Measurements from ENCODE around the gene TWIST1. TPM values are rescaled to one million over a fixed set of nuclear protein-coding genes. Genes with fewer than 3 reads are reported as not detected.

The TWIST1 gene
- polyA plus RNA-seq, 1 of the 3 experiments (the other 2 are of a cell fraction), result 170 TPM

DNA sequence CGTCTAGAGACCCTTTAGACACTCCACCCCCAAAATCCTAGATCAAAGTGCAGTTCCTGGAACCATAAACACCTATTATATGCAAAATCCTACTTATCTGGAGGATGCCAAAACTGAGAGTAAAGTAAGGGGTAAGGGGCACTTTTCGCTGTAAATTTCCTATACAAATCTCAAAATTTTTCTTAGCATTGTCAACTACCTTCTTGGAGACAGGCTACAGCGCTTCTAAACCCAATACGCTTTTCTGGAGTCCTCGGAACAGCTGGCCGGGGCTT lies 10.4 kb downstream of the TWIST1 start:
- peak overlapping the region; percentile 92 to 100 for H3K4me3 ChIP-seq (ENCODE audit: low read depth in 2 of 2, low read length in 1 of 2)
- H3F3A ChIP-seq (replicated peaks; ENCODE audit: insufficient read depth), result peaks cover 37% of the 10 kb centered on the region
- H3K4me2 ChIP-seq, result peak overlapping the region; percentile 88
- peak overlapping the region; percentile 96 to 100 for H3K27ac ChIP-seq (ENCODE audit: low read depth in 2 of 2, low read length in 1 of 2)
- DNase-seq, result no peak
- TF ChIP-seq GABPA (IDR thresholded peaks at IDR 0.05; ENCODE audit: low read depth), result no peak
- H4K20me1 ChIP-seq (ENCODE audit: insufficient read depth), result no peaks in the 10 kb centered on the region
- WGBS (ENCODE audit: low lambda C conversion rate), result 13% methylated on average over 6 of the region's 6 CpGs
- peaks cover 6 to 52% of the 10 kb centered on the region in 2 experiments for H3K36me3 ChIP-seq (replicated peaks in 1 of 2; ENCODE audit: control insufficient read depth in 1 of 2, insufficient read depth in 2 of 2, low read length in 1 of 2)
- peaks cover 23 to 84% of the 10 kb centered on the region in 2 experiments; a peak in 3 of 4 replicates for H3K4me1 ChIP-seq (ENCODE audit: control insufficient read depth in 1 of 2, insufficient read depth in 2 of 2, low read depth in 1 of 2, low read length in 1 of 2)
- CTCF ChIA-PET, result interaction anchor here (0.8 to 7.5 kb wide), 10 partner anchors 10 to 755 kb away, joined by 3 to 92 read pairs (median 5); partner anchors contain the start of gene TWIST1
- H3K9ac ChIP-seq, result peak overlapping the region; percentile 95
- no peaks in the 10 kb centered on the region for H3K9me2 ChIP-seq
- H2AFZ ChIP-seq (ENCODE audit: low read depth), result peak overlapping the region; percentile 54; the same call in 1 of the 2 replicates
- POLR2A ChIA-PET, result interaction anchor here (0.7 to 7.2 kb wide), 19 partner anchors 10 to 755 kb away, joined by 3 to 151 read pairs (median 7); partner anchors contain the start of genes HDAC9 and TWIST1
- no peaks in the 10 kb centered on the region for H3K9me3 ChIP-seq
- H3K27me3 ChIP-seq (ENCODE audit: insufficient read depth), result no peaks in the 10 kb centered on the region
- H3K79me2 ChIP-seq (ENCODE audit: insufficient read depth), result peaks cover 100% of the 10 kb centered on the region

DNA sequence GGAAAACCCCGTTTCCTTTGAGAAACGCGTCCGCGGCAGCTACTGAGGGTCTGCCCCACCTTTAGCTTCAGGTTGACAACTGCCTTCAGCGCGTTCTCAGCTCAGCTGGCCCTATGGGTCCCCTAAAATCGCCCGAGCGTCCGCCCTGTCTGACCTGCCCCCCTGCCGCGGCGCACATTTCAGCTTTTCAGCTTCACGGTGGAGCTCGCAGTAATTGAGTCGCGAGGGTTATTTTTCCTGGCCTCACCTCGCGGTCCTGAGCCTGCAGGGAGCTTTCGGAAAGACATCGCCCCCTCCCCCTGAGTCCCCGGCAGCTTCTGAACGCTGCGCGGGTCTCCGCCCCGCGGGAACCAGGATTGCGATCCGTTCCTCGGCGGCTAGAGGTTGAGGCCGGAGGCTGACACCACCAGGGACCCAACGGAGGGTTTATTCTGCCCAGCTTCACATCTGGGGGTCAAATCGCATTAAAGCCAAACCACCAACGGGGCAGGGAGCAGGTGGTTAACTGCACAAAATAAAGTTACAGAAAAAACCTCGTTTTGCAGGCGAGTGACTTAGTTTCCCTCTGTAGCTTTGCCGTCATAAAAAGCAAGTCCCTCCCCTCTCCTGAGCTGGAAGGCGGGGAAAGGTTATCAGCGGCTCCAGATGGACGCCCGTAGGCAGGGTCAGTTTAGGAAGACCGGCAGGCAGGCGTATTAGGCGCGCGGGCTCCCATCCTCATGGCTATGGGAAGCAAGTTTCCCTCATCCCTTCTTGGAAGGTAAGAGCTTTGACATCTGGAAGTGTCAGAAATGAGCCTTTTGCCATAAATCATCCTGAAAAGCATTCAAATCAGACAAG lies 11.0 kb downstream of the TWIST1 start:
- peak overlapping the region; percentile 54; the same call in 1 of the 2 replicates for H2AFZ ChIP-seq (ENCODE audit: low read depth)
- POLR2A ChIA-PET, result interaction anchor here (0.6 to 7.2 kb wide), 23 partner anchors 9 to 613 kb away, joined by 3 to 151 read pairs (median 6); partner anchors contain the start of genes HDAC9 and TWIST1
- H3K27me3 ChIP-seq (ENCODE audit: insufficient read depth), result no peaks in the 10 kb centered on the region
- 8% methylated on average over 48 of the region's 49 CpGs for WGBS (ENCODE audit: low lambda C conversion rate)
- peak overlapping the region; percentile 92 to 100 for H3K4me3 ChIP-seq (ENCODE audit: low read depth in 2 of 2, low read length in 1 of 2)
- H3F3A ChIP-seq (replicated peaks; ENCODE audit: insufficient read depth), result peaks cover 42% of the 10 kb centered on the region
- no peaks in the 10 kb centered on the region for H3K9me2 ChIP-seq
- no peaks in the 10 kb centered on the region for H4K20me1 ChIP-seq (ENCODE audit: insufficient read depth)
- peaks cover 100% of the 10 kb centered on the region for H3K79me2 ChIP-seq (ENCODE audit: insufficient read depth)
- peaks cover 6 to 51% of the 10 kb centered on the region in 2 experiments for H3K36me3 ChIP-seq (replicated peaks in 1 of 2; ENCODE audit: control insufficient read depth in 1 of 2, insufficient read depth in 2 of 2, low read length in 1 of 2)
- peak; percentile 71 for DNase-seq
- CTCF ChIA-PET, result interaction anchor here (0.5 to 7.5 kb wide), 15 partner anchors 9 to 754 kb away, joined by 3 to 92 read pairs (median 4); partner anchors contain the start of gene TWIST1
- H3K27ac ChIP-seq (ENCODE audit: low read depth in 2 of 2, low read length in 1 of 2), result peak overlapping the region; percentile 96 to 100
- H3K9me3 ChIP-seq, result no peaks in the 10 kb centered on the region
- H3K4me2 ChIP-seq, result peak overlapping the region; percentile 88
- H3K9ac ChIP-seq, result peak overlapping the region; percentile 95
- H3K4me1 ChIP-seq (ENCODE audit: control insufficient read depth in 1 of 2, insufficient read depth in 2 of 2, low read depth in 1 of 2, low read length in 1 of 2), result peaks cover 23 to 90% of the 10 kb centered on the region in 2 experiments; a peak in 3 of 4 replicates
- 0 out of 2 replicates have a peak, but pooled peaks have one; percentile 18 for TF ChIP-seq FOXM1 (IDR thresholded peaks at IDR 0.05; ENCODE audit: low read depth)
- TF ChIP-seq MAX (IDR thresholded peaks at IDR 0.05; ENCODE audit: low read depth), result peak; percentile 9; the same call in 1 of the 2 replicates
- TF ChIP-seq TAF1 (IDR thresholded peaks at IDR 0.05; ENCODE audit: borderline replicate concordance, low read depth, low read length), result peak; percentile 48; the same call in 1 of the 2 replicates
- TF ChIP-seq ELF1 (IDR thresholded peaks at IDR 0.05), result no peak
- TF ChIP-seq GABPA (IDR thresholded peaks at IDR 0.05; ENCODE audit: low read depth), result no peak
- TF ChIP-seq MEF2A (IDR thresholded peaks at IDR 0.05; ENCODE audit: borderline replicate concordance, low read depth), result no peak
- TF ChIP-seq FOXJ3 (CRISPR knock-in tag; IDR thresholded peaks at IDR 0.05), result peak; percentile 41; the same call in 1 of the 2 replicates
- no peak for TF ChIP-seq ZBTB33 (IDR thresholded peaks at IDR 0.05; ENCODE audit: borderline replicate concordance, low read depth)
- TF ChIP-seq RFX5 (IDR thresholded peaks at IDR 0.05; ENCODE audit: low read length), result no peak
- no peak; the same call in 1 of the 2 replicates for TF ChIP-seq POLR2AphosphoS5 (IDR thresholded peaks at IDR 0.05; ENCODE audit: low read depth, low read length)
- TF ChIP-seq EP300 (IDR thresholded peaks at IDR 0.05; ENCODE audit: borderline replicate concordance in 1 of 2, low read depth in 1 of 2, low read length in 1 of 2), result no peak; a peak in 2 of 4 replicates
- 0 out of 2 replicates have a peak, but pooled peaks have one; percentile 5 for TF ChIP-seq CTCF (IDR thresholded peaks at IDR 0.05)
- TF ChIP-seq, protein P1, sequence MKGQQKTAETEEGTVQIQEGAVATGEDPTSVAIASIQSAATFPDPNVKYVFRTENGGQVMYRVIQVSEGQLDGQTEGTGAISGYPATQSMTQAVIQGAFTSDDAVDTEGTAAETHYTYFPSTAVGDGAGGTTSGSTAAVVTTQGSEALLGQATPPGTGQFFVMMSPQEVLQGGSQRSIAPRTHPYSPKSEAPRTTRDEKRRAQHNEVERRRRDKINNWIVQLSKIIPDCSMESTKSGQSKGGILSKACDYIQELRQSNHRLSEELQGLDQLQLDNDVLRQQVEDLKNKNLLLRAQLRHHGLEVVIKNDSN (IDR thresholded peaks at IDR 0.05; ENCODE audit: borderline replicate concordance, low read depth), result no peak
- TF ChIP-seq SMC3 (IDR thresholded peaks at IDR 0.05; ENCODE audit: low read depth, low read length), result no peak
- TF ChIP-seq, protein P2, sequence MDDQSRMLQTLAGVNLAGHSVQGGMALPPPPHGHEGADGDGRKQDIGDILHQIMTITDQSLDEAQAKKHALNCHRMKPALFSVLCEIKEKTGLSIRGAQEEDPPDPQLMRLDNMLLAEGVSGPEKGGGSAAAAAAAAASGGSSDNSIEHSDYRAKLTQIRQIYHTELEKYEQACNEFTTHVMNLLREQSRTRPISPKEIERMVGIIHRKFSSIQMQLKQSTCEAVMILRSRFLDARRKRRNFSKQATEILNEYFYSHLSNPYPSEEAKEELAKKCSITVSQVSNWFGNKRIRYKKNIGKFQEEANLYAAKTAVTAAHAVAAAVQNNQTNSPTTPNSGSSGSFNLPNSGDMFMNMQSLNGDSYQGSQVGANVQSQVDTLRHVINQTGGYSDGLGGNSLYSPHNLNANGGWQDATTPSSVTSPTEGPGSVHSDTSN (IDR thresholded peaks at IDR 0.05), result peak; percentile 82
- TF ChIP-seq TCF12 (IDR thresholded peaks at IDR 0.05), result peak; percentile 3; the same call in 1 of the 2 replicates
- no peak for TF ChIP-seq USF2 (IDR thresholded peaks at IDR 0.05; ENCODE audit: borderline replicate concordance, low read depth, low read length)
- no peak for TF ChIP-seq JUND (IDR thresholded peaks at IDR 0.05)
- no peak for TF ChIP-seq RXRA (IDR thresholded peaks at IDR 0.05; ENCODE audit: borderline replicate concordance, low read depth)

Data from SK-N-SH (cell line).